ENCODE measurements around the gene ABI3.
A peak's percentile ranks its signal among the peaks of the same experiment; 100 is the strongest.
"Not testable (repeated sequence)": the region's sequence is repeated elsewhere in the genome, so short reads cannot be mapped to it uniquely, and the experiment has no call there.

Gene ABI3

GRCh38 chr17:49260011-49260816 lies 49.7 kb downstream of the ABI3 start:
- peak overlapping the region; percentile 39 for H3K4me3 ChIP-seq (ENCODE audit: low read depth, low read length)
- DNase-seq (ENCODE audit: low read depth): peak; percentile 10
- no peak for TF ChIP-seq CTCF (IDR thresholded peaks at IDR 0.05; ENCODE audit: low read depth, low read length, missing control alignments)

DNA sequence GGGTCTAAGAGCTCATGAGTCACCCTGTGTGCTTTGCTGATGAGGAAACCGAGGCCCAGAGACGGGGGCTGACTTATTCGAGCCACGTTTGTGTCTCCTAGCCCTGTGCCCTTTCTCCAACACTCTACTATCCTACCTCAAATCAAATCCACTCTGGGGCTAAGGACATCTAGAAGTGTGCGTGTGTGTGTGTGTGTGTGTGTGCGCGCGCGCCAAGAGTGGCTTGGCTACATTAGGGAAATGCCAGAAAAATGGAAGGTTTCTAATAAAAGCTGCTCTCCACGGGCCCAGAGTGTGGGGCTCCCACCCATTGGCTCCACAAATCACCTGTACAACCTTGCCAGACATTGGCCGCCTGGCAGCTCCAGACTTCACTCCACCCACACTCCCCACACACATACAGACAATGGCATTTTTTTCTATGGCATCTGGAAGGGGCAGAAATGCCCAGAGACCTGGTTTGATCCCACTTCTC lies 50.3 kb downstream of the ABI3 start:
- TF ChIP-seq CTCF (IDR thresholded peaks at IDR 0.05; ENCODE audit: low read depth, low read length, missing control alignments): no peak
- peak overlapping the region; percentile 39 for H3K4me3 ChIP-seq (ENCODE audit: low read depth, low read length)
- no peak for DNase-seq (ENCODE audit: low read depth)

DNA sequence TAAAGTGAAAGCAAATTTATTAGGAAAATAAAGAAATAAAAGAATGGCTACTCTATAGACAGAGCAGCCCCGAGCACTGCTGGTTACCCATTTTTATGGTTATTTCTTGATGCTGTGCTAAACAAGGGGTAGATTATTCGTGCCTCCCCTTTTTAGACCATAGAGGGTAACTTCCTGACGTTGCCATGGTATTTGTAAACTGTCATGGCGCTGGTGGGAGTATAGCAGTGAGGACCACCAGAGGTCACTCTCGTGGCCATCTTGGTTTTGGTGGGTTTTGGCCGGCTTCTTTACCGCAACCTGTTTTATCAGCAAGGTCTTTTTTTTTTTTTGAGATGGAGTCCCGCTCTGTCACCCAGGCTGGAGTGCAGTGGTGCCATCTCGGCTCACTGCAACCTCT lies 51.0 kb downstream of the ABI3 start:
- not testable (repeated sequence) for H3K4me3 ChIP-seq (ENCODE audit: low read depth, low read length); DNase-seq (ENCODE audit: low read depth)

DNA sequence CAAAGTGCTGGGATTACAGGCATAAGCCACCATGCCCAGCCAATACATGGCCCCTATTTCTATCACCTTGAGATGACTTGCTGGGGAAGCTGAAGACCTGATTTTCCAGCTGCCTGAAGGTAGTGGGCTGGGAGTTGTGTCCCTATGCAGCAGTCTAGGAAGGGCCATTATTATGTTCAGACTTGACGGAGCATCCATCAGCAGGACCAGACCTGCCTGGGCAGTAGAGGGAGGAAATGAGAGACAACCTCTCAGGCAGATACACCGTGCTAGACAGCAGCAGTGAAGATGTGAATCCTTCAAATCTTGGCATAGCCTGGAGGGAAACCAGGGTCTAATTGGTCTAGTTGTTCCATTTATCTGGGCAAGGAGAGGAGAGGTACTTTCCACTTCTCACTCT lies 55.7 kb downstream of the ABI3 start:
- DNase-seq (ENCODE audit: low read depth): no peak
- TF ChIP-seq CTCF (IDR thresholded peaks at IDR 0.05; ENCODE audit: low read depth, low read length, missing control alignments): no peak
- no peak overlapping the region for H3K4me3 ChIP-seq (ENCODE audit: low read depth, low read length)

DNA sequence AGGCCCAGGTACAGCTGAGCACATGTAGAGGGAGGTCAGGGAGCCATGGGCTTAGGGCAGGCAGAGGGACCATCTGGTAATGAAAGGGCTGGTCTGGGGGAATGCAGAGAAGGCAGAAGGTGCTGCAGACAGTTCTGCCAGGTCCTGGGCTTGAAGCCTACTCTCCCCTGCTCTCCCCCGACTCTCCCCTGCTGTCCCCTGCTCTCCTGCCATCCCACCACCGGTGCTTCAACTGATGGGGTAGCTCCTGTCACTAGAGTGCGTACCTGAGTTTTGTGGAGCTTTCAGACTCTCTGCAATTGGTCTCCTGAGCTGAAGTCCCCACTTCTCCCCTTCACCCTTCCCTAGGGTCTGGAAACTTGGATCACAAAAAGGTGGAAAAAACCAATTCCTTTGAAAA lies 57.4 kb downstream of the ABI3 start:
- no peak overlapping the region for H3K4me3 ChIP-seq (ENCODE audit: low read depth, low read length)
- TF ChIP-seq CTCF (IDR thresholded peaks at IDR 0.05; ENCODE audit: low read depth, low read length, missing control alignments): no peak

DNA sequence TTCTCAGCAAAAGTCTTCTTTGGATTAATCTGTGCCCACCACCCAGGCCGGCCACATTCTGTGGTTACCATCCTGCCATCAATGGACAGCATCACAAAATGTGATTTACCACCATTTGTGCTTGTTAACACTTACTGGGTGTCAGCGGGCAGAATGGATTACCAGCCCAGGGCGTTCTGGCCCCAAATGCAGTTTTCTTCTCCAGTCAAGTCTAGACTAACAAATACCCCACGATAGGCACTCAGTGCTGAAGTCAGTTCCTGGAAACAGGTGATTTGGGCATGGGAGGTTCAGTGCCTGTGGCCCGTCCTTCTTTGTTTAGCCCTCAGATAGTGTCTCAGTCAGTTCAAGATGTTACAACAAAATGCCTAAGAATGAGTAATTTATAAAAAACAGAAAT lies 58.8 kb downstream of the ABI3 start:
- DNase-seq (ENCODE audit: low read depth): no peak
- no peak for TF ChIP-seq CTCF (IDR thresholded peaks at IDR 0.05; ENCODE audit: low read depth, low read length, missing control alignments)
- no peak overlapping the region for H3K4me3 ChIP-seq (ENCODE audit: low read depth, low read length)

More for the DNA sequence above, 57.4 kb downstream of the ABI3 start:
- no peak for DNase-seq (ENCODE audit: low read depth)

Measured in GM12864 (cell line).